K562 (cell line): ENCODE data around the gene TCP10L. TPM values are rescaled to one million over a fixed set of nuclear protein-coding genes. Genes with fewer than 3 reads are reported as not detected.

Experiments used
- ATAC-seq: fragments of 200-7000 bp; cut with Tn5 transposase; 3 replicates; pipeline ENCODE4 v1.9.1; 2020; ENCODE audit warnings: moderate library complexity
- BruUV-seq: library from RNA; stranded (reverse); fragments of 400-500 nt; replicated peaks from 2 replicates; lab custom pipeline; 2021; lab: Mats Ljungman, UMichigan
- CTCF ChIA-PET: fragments of 300-600 bp; formaldehyde crosslinking; extraction: SDS; loops from one replicate; lab custom pipeline; 2021; ENCODE audit warnings: low intra/inter-chr PET ratio; lab: Yijun Ruan, JAX
- POLR2A ChIA-PET: fragments of 300-600, 350-650 bp; sonication (Branson Sonifier 250); formaldehyde crosslinking; extraction: SDS; loops from one replicate; lab custom pipeline; 2021; ENCODE audit warnings: antibody characterized with exemption, inconsistent platforms; lab: Yijun Ruan, JAX
- DNase-seq, 4 experiments: peaks; one replicate each; pipeline versions ENCODE4 v3.0.0 to v3.0.0-alpha.2; 2011 to 2018; ENCODE audit warnings: low spot score in 3 of 4, mixed read lengths in 3 of 4; ENCODE audit errors: extremely low read depth in 1 of 4
- FAIRE-seq: peaks from 2 replicates; lab custom pipeline; 2011; peaks lifted over from hg19 to GRCh38; lab: Jason Lieb, UNC
- H2AFZ ChIP-seq: 2 replicates; pipeline ENCODE4 v1.6.0; 2011; ENCODE audit warnings: low read depth, low read length, control low read depth, inconsistent platforms
- H3K27ac ChIP-seq: fragments of 200-600 bp; 3 replicates; pipeline ENCODE4 v1.8.0; 2011; ENCODE audit warnings: low read depth, mild to moderate bottlenecking, control low read depth, inconsistent platforms, low read length, moderate library complexity, mixed read lengths; ENCODE audit errors: extremely low read depth
- H3K27me3 ChIP-seq, 2 experiments: fragments of 300-600 bp in 1 of 2; 2 replicates in 1 of 2; 3 replicates in 1 of 2; pipeline versions ENCODE4 v1.6.0 to v1.8.0; 2011; ENCODE audit warnings: inconsistent platforms in 2 of 2, low read length in 2 of 2, mild to moderate bottlenecking in 1 of 2, mixed read lengths in 1 of 2, moderate library complexity in 1 of 2; ENCODE audit not compliant: control insufficient read depth in 2 of 2, insufficient read depth in 2 of 2
- H3K36me3 ChIP-seq: fragments of 300-600 bp; 3 replicates; pipeline ENCODE4 v1.8.0; 2011; ENCODE audit warnings: mild to moderate bottlenecking, low read length, inconsistent platforms; ENCODE audit not compliant: control insufficient read depth, insufficient read depth
- H3K4me1 ChIP-seq, 2 experiments: fragments of 200-600 bp in 1 of 2; replicated peaks in 1 of 2; 2 replicates in 1 of 2; 3 replicates in 1 of 2; pipeline versions ENCODE4 v1.5.1 to v1.8.0; 2011; ENCODE audit warnings: inconsistent platforms in 2 of 2, low read length in 2 of 2, mild to moderate bottlenecking in 1 of 2, mixed read lengths in 1 of 2, moderate library complexity in 1 of 2; ENCODE audit not compliant: control insufficient read depth in 2 of 2, insufficient read depth in 2 of 2
- H3K4me2 ChIP-seq: 2 replicates; pipeline ENCODE4 v1.6.1; 2011; ENCODE audit warnings: low read length, control low read depth, inconsistent platforms, mixed read lengths; ENCODE audit not compliant: insufficient read depth
- H3K4me3 ChIP-seq: fragments of 200-600 bp; sonication (generic), shearing (Covaris generic); 2 replicates; pipeline ENCODE4 v1.5.1; 2016; ENCODE audit warnings: control low read depth, inconsistent platforms
- H3K79me2 ChIP-seq: fragments of 200-600 bp; 3 replicates; pipeline ENCODE4 v1.8.0; 2011; ENCODE audit warnings: low read length, inconsistent platforms; ENCODE audit not compliant: control insufficient read depth, insufficient read depth
- H3K9ac ChIP-seq, 2 experiments: 2 replicates each; pipeline versions ENCODE4 v1.6.0 to v1.6.1; 2011; ENCODE audit warnings: low read depth in 2 of 2, low read length in 2 of 2, control low read depth in 1 of 2, inconsistent platforms in 1 of 2, mild to moderate bottlenecking in 1 of 2, mixed read lengths in 1 of 2; ENCODE audit not compliant: insufficient read depth in 1 of 2
- H3K9me1 ChIP-seq: one replicate; pipeline ENCODE4 v1.6.0; 2011; ENCODE audit warnings: inconsistent platforms, mild to moderate bottlenecking, low read length, moderate library complexity; ENCODE audit not compliant: control insufficient read depth, insufficient read depth
- H3K9me3 ChIP-seq: replicated peaks from 2 replicates; pipeline ENCODE4 v1.5.1; 2011; ENCODE audit warnings: low read depth, low read length, inconsistent platforms; ENCODE audit not compliant: control insufficient read depth, insufficient read depth
- H4K20me1 ChIP-seq: replicated peaks from 2 replicates; pipeline ENCODE4 v1.6.1; 2011; ENCODE audit warnings: low read length, inconsistent platforms, mixed read lengths; ENCODE audit not compliant: control insufficient read depth, insufficient read depth
- CTBP1 ChIP-seq: fragments of 450-650 bp; IDR thresholded peaks from 2 replicates; pipeline ENCODE4 v1.6.1; 2016; ENCODE audit warnings: borderline replicate concordance
- ETS1 ChIP-seq: conservative IDR thresholded peaks from 2 replicates; pipeline ENCODE4 v1.6.1; 2011; ENCODE audit warnings: low read depth, mild to moderate bottlenecking, low read length; ENCODE audit not compliant: control insufficient read depth
- KDM4B ChIP-seq, 2 experiments: fragments of 450-650 bp in 1 of 2; sonication (generic) in 1 of 2; IDR thresholded peaks; 2 replicates each; pipeline ENCODE4 v1.6.1; 2016 to 2017; ENCODE audit warnings: borderline replicate concordance in 2 of 2, antibody characterized with exemption in 1 of 2, low read depth in 1 of 2, mild to moderate bottlenecking in 1 of 2
- NFIC ChIP-seq: fragments of 450-650 bp; IDR thresholded peaks from 2 replicates; pipeline ENCODE4 v1.6.1; 2017; ENCODE audit warnings: mild to moderate bottlenecking, inconsistent platforms
- ZSCAN32 ChIP-seq: fragments of 450-650 bp; formaldehyde crosslinking; IDR thresholded peaks from 2 replicates; pipeline ENCODE4 v1.4.0; 2020; ENCODE audit warnings: mild to moderate bottlenecking, moderate library complexity
- WGBS: fragments of 100-300 bp; shearing (Covaris generic); methylation state at CpG from one replicate; pipeline ENCODE4 v1.1.6; 2016; ENCODE audit warnings: low coverage, mixed read lengths; ENCODE audit not compliant: insufficient coverage; ENCODE audit errors: missing lambda C conversion rate; 5-methylcytosine and 5-hydroxymethylcytosine counted together
- in situ Hi-C: fragments of 300-500 bp; cut with MboI; formaldehyde crosslinking; loops from 4 replicates; pipeline ENCODE4 v1.15.0; 2018; ENCODE audit warnings: inconsistent platforms, mixed read lengths
- intact Hi-C: fragments of 100-400 bp; cut with micrococcal nuclease; formaldehyde crosslinking; loops from 2 replicates; pipeline ENCODE4 v1.14.2; 2022
- polyA plus RNA-seq, 8 experiments: library from polyadenylated mRNA; depleted of rRNA in 4 of 8; stranded (reverse) in 5 of 8; unstranded in 3 of 8; fragments of >200 nt; fragmentation: Nextera tagmentation in 2 of 8; fragmentation: Illumina TruSeq in 1 of 8; extraction: Ambion mirVana in 2 of 8; extraction: Trizol in 1 of 8; gene quantifications; 2 replicates each; pipeline versions ENCODE4 v1.2.1 to v1.2.3, GENCODE V29; 2011 to 2014; ENCODE audit warnings: inconsistent platforms in 1 of 8, missing spikeins in 1 of 8
- total RNA-seq, 7 experiments: library from RNA; depleted of rRNA in 6 of 7; stranded (reverse); fragments of >200 nt in 6 of 7; fragmentation: Illumina TruSeq in 2 of 7; extraction: Trizol in 2 of 7; gene quantifications; 2 replicates each; pipeline versions ENCODE4 v1.2.1 to v1.2.3, GENCODE V29; 2011 to 2021; ENCODE audit warnings: low replicate concordance in 1 of 7

Gene TCP10L
- total and polyA plus RNA-seq, 9 of the 15 experiments (the other 6 are each of a cell fraction or from before 2014, with no cell fraction given), result 0.34 to 0.91 (median 0.56) TPM; not detected in 2

GRCh38 chr21:32534113-32534512 lies 51.2 kb downstream of the TCP10L start:
- WGBS, result 22% methylated on average over 8 of the region's 8 CpGs
- H3K36me3 ChIP-seq, result no peaks in the 10 kb centered on the region
- ChIA-PET CTCF (no interaction called here), POLR2A (no interaction called here)
- no TSS peak for BruUV-seq
- H3K4me1 ChIP-seq, result no peaks in the 10 kb centered on the region; a peak in 2 of 5 replicates
- peaks cover 0 to 16% of the 10 kb centered on the region in 2 experiments; a peak in 3 of 5 replicates for H3K27me3 ChIP-seq
- no peak overlapping the region for H3K27ac ChIP-seq
- H2AFZ ChIP-seq, result no peak overlapping the region
- H3K9ac ChIP-seq, result no peak overlapping the region
- intact Hi-C loops, result no loop called here
- H3K79me2 ChIP-seq, result no peaks in the 10 kb centered on the region
- in situ Hi-C loops, result no loop called here
- H3K9me1 ChIP-seq, result no peaks in the 10 kb centered on the region
- no peaks in the 10 kb centered on the region; the same call in 1 of the 2 replicates for H3K9me3 ChIP-seq
- DNase-seq (no peak), ATAC-seq (no peak), FAIRE-seq (no peak)
- H3K4me2 ChIP-seq, result no peak overlapping the region
- no peaks in the 10 kb centered on the region for H4K20me1 ChIP-seq
- TF ChIP-seq KDM4B (IDR thresholded peaks at IDR 0.05; ENCODE audit: borderline replicate concordance in 2 of 2, low read depth in 1 of 2), result no peak
- 0 out of 2 replicates have a peak, but pooled peaks have one; percentile 9 for TF ChIP-seq NFIC
- no peak for TF ChIP-seq ZSCAN32 (CRISPR knock-in tag)
- TF ChIP-seq ETS1, result no peak
- TF ChIP-seq CTBP1, result no peak
- H3K4me3 ChIP-seq, result no peak overlapping the region
